Measurements from ENCODE around the gene IL36A.

Gene IL36A, protein sequence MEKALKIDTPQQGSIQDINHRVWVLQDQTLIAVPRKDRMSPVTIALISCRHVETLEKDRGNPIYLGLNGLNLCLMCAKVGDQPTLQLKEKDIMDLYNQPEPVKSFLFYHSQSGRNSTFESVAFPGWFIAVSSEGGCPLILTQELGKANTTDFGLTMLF

DNA sequence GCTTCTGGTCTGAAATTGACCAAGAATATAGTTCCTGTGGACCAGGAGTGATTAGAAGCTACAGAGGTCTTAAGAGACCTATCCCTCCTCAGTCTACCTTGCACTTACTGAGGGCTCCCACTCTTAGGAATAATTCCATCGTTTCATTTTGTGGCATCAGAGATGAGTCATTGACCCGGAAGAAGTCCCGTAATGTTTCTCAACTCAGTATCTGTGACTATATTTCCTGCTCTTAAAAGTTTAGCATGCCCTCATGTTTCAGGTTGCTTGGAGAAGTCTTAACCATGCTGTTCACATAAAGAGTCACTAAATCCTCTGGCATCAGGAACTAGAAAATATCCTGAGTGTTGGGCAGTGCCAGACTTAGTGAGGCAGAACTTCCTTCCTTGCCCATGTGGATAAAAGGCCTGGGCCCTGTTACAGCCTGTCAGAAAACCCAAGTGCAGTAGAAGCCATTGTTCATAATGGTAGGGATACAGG, at the start of gene IL36A:
TSS of gene IL36A (plus strand) at position 430 of the 480 bp plus-strand sequence. CDS start 413 bp downstream, outside the sequence.
- no peak for DNase-seq

DNA sequence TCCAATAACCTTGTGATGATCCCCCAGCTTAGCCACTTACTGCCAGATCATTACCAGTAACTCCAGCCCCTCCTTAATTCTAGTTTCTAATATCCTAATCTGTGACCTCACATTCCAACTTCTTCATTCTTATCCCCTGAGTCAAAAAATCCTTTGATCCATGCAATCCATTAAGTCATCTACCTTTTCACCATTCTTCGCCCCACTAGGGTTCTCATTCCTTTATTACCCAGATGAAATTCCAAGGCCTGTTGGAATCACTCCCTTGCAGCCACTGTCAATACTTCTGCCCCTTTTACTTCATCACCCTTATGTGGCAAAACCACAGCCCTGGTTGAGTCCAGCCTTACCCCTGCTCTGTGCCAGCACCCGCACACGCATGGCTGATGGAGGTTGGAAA, 47.7 kb upstream of the IL36A start:
- no peak for DNase-seq

DNA sequence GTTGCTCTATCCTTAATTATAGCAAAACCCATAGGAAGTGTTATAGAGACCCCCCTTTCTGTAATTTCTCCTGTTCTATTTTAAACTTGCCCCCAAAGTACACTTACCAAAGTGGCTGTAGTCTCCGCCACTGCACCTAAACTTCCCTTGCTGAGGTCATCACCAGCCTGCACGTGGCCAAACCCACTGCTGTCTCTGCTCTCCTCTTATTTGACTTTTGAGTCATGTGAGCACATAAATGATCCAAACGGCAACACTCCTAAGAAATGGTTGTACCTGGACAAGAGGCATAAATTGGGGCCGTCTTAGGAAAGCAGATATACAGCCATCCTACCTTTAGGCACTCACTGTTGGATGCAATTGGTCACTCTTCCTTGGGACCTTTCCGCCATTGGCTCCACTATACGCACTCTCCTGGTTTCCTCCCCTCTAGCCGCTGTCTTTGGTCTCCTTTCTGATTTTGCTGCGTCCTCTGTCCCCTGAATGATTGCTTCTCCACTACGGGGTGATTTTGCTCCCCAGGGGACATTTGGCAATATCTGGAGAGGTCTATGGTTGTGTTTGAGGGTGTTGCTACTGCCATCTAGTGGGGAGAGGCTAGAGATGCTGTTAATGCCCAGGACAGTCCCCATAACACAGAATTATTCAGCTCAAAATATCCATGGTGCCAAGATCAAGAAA, 46.7 kb upstream of the IL36A start:
- DNase-seq: no peak

DNA sequence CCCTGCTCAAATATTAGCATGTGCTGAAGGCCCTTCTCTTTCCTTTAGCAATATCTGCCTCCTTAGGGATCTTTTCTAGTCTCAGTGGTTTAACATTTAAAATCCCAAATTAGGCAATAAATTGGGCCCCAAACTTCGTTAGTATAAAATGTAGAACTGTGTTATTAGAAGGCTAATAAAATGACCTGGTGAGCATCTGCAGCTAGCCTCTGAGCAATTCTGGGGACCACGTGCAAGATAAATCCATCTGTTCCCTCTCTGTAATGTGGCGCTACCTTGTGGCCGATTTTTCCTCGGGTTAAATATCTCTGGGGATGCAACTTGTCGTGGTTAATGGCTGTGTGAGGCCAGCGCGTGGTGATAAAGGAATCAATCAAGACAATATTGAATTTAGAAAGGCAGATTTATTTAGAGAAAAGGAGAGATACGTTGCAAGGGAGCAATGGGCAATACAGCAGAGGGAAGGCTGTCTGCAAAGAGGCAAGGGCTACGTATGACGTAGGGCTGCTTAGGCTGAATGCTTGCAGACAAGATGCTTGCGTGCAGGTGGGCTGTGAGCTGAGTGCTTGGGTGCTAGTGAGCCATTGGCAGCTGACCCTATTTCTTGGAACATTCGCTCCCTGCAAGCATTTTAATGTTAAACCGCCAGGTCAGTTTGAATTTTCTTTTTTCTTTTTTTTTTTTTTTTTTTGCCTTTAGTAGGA, 46.0 kb upstream of the IL36A start:
- no peak for DNase-seq

DNA sequence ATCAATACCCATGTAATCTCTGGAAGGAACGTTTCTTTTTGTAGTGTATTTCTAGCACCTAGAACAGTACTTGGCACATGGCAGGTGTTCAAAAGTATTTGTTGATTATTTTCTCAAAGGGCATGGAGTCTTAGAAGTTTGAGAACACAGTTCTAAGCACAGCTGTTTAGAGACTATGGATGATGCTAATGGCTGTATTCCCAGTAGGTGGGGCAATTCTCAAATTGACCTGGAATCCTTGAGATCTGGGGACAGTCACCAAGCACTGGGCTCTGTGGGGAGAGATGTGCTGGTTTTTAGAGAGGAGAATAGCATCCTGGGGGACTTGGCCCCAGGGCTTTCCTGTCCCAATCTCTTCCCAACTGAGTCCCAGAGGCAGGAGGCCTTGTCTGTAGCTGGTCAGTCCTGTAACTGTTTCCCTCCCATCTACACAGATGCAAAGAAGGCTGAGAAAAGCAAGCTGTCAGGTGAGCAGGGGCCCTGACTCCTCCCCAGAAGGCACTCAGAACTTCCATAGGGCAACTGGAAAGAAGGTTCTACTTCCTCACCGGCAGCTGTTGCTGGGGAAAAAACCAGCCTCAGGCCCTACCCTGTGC, 44.9 kb upstream of the IL36A start:
- no peak for DNase-seq

DNA sequence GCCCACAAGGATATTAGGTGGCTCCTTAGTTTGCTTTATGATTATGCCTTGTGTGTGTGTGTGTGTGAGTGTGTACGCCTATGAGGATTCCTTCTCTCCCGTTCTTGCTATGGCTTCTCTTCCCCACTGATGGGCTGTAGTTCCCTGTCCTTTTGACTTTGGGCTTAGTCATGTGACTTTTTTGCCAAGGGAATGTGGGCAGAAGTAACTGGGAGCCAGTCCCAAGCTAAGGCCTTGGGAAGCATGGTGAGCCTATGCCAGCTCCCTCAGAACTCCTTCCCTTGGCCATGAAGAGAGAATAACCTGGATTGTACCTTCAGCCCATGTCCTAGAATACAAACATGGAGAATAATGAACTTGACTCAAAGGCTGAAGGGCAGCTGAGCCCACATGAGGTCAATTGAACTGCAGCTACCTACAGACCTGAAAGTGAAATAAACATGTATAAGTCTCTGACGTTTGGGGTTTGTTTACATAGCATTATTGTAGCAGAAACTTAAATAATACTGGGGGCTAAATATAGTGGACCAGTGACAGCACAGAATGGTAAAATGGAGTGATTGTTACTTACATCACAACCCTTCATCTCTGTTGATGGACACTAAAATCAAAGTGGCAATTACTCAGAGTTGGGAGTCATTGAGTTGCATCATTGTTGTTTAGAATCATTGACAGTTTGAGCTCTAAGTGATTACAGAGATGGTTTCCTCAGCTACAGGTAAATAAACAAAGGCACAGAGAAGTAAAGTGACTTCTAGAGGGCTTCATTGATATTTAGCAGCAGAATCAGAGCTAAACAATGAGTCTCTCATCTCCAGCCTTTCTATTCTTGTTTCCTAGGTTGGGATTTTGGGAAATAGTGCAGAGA, 42.7 kb upstream of the IL36A start:
- DNase-seq: no peak

DNA sequence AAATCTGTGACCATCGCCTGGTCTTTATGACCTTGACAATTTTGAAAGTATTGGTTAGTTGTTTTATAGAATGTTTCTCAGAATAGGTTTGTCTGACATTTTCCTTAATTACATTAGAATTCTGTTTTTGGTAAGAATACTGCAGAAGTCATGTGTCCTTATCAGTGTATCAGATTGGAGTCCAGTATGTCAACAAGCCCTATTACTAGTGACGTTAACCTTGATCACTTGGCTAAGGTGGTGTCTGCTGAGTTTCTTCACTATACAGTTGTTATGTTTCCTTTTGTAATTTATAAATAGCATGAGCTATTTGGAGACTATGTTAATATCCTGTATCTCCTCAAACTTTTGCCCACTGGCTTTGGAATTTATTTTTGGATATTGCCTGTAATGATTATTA, 38.2 kb upstream of the IL36A start:
- DNase-seq: no peak

DNA sequence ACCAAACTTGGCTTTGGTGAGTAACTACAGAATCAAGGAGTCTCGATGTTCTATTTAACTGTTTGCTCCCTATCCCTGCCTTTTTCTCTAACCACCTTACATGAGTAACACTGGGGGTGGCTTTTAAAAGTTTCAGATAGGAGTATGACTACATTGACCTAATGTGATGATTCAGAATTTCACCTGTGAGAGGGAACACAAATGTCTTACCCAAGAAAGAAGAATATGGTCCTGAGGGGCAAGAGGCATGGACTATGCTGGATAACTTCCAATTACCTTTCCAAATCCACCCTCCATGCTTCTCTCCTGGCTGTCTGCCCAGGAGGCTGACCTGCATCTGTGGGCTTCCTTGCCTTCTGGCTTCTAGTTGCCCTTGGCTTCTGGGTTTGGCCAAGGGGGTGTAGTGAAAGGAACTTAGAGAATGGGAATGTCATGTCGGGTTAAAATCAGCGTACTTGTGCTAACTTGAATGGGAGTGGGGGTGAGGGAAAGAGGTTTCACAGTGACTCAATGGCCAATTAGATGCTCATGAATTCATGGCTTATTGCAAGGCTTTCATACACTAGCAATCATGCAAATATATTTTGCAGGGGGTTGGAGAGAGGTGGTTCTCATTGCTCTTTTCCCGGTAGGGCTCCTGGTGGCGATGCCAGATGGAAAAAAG, 32.7 kb upstream of the IL36A start:
- no peak for DNase-seq

DNA sequence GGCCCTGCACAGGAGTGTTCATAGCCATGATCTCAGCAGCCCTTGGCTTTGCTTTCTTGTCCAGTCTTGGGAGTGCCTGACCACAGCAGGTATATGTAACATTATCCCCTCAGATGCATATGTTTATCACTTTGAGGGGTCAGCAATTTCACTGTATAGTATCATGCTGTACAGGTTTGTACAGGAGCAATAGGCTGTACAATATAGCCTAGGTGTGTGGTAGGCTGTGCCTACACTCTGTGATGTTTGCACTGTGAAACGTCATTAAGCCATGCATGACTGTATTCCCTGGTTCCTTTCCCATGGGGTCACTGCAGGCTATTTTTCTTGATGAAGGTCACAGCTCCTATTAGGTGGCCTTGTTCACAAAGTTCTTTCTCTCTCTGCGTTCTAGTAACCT, 32.1 kb upstream of the IL36A start:
- no peak for DNase-seq

DNA sequence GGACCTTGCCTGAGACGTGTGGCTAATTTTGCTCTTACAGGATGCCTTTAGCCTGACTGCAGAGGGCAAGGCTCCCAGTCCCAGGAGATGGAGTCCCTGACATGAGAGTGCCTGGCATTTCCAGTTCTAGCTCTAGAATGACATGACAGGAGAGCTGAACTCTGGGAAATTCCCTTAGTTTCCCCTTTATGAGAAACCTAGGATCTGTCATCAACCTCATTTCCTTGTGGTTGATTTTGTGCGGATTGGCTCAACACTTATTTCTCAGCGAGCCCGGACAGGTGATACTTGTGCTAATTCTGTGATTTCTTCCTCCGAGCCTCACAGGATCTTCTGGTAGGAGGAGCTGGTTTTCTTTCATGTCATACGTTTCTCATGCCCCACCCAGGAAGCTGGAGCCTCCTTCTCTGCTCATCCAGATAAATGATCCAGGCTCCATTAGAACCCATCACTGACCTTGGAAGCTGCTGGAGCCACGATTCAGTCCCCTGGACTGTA, 27.7 kb upstream of the IL36A start, which contains the start of gene IL36G:
TSS of gene IL36G (plus strand) at position 448 of the 498 bp plus-strand sequence. CDS start 633 bp downstream, outside the sequence.
- no peak for DNase-seq

DNA sequence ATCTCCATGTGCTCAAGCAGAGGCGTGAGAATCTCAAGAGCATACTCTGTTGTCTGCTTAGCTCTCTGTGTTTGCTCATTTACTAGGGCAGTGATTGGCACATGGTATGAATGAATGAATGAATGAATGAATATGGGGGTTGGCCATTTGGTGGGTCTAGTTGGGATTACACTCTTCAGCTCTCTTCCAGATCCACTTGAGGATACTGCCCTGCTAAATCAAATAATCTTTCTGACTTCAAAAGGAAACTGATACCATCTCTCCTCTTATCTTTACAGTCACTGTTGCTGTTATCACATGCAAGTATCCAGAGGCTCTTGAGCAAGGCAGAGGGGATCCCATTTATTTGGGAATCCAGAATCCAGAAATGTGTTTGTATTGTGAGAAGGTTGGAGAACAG, 25.5 kb upstream of the IL36A start:
- no peak for DNase-seq

DNA sequence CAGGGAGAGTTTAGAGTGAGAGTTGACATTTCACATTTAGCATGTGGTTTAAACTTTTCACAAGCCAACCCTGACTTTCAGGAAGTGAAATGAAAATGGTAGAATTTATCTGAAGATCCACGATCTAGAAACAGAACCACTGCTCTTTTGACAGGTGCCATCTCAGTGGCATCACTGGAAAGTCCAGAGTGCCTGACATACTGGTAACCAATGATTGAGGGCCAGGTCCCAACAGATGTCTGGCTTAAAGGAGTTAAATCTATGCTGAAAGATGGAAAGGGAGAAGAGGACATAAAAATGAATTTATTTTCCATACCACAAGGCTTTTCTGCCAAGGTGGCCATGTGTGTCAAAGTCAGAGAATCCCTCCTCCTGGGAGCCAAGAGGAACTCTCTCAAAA, 24.7 kb upstream of the IL36A start:
- no peak for DNase-seq

DNA sequence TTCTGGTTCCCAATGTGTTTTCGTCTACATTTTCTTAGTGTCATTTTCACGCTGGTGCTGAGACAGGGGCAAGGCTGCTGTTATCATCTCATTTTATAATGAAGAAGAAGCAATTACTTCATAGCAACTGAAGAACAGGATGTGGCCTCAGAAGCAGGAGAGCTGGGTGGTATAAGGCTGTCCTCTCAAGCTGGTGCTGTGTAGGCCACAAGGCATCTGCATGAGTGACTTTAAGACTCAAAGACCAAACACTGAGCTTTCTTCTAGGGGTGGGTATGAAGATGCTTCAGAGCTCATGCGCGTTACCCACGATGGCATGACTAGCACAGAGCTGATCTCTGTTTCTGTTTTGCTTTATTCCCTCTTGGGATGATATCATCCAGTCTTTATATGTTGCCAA, 20.2 kb upstream of the IL36A start:
- DNase-seq: no peak

DNA sequence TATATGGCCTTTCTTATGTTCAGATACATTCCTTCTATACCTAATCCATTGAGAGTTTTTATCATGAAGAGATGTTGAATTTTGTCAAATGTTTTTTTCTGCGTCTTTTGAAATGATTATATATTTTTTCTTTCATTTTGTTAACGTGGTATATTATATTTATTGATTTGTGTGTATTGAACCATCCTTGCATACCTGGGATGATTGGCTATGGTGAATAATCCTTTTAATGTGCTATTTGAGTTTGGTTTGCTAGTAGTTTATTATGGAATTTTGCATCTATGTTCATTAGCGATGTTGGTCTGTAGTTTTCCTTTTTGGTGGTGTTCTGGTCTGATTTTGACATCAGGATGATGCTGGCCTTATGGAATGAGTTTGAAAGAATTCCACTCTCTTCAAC, 15.6 kb upstream of the IL36A start:
- no peak for DNase-seq

DNA sequence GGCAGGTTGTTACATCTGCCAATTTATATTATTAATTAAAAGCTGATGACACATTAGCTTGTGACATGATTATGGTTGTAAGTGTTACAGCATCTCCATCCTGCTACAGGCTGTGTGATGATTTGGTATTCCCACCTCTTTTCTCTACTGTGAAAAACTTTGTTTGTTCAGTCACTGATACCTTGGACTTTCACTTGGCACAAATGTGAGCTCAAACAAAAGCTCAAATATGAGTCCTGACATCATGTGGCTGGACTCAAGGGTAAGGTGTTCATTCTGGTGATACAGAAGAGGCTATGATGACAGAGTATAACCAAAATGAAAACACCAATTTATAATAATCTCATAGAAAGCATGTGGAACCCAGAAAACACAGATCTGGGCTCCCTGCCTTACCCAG, 11.4 kb upstream of the IL36A start:
- DNase-seq: no peak

DNA sequence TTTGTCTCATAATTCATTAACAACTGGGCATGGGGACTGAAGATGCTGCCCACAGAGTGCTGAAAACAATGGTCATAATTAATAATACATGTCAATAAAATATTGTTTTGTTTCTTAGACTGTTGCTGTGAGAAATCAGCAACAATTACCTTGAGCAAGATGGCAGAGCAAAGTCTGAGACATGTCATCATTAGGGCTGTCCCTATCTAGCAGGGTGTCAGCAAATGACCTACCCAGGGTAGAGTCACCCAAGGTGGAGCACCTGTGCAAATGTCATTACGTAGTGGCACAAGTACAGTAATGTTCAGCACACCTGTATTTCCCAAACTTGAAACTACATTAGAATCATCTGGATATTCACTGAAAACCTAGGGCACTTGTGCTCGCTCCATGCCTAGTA, 10.6 kb upstream of the IL36A start:
- no peak for DNase-seq

DNA sequence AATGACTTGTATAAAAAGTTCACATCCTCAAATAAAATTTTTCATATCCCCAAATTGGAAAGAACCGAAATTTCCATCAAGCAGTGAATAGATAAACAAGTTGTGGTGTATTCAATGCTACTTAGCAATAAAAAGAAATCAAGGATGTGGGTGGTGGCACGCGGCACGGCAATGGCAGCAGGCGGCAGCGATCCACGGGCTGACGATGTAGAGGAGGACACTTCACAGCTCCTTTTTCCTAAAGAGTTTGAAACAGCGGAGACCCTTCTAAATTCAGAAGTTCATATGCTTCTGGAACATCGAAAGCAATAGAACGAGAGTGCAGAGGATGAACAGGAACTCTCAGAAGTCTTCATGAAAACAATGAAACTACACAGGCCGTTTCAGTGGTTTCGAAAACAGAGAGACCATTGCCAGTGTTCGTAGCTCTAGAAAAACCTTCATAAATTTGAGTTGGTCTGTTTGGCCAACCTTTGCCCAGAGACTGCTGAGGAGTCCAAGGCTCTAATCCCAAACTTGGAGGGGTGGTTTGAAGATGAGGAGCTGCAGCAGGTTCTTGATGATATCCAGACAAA, 9.8 kb upstream of the IL36A start:
- DNase-seq: no peak

DNA sequence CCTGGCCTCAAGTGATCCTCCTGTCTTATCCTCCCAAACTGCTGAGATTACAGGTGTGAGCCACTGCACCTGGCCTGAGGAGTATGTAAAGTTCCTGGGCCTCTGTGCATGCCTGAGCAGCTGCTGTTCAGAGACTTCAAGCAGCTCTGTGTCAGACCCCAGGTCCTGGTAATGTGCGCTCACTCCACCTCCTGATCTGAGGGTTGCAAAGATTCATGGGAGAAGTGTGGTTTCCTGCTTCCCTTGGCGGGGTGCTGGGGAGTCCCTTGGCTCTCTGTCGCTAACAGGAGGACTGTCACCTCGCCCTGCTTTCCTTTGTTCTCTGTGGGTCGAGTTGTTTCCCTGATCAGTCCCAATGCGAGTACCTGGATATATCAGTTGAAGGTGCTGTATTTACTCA, 8.6 kb upstream of the IL36A start:
- peak; percentile 58 for DNase-seq

DNA sequence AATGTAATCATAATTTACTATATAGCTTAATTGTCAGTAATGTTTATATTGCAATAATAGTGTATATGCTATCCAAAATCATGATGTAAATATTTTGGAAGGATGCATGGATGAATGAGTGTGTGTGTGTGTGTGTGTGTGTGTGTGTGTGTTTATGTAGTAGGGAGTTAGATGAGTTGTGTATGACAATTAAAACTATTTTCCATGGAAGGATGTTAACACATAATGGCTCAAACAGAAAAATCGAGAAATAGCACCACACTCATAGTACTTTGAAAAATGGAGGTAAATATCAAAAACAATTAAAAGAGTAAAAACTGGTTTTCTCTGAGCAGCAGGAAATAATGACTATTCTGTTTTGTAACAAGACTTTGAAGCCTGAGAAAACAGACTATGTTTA, 8.1 kb upstream of the IL36A start:
- no peak for DNase-seq

DNA sequence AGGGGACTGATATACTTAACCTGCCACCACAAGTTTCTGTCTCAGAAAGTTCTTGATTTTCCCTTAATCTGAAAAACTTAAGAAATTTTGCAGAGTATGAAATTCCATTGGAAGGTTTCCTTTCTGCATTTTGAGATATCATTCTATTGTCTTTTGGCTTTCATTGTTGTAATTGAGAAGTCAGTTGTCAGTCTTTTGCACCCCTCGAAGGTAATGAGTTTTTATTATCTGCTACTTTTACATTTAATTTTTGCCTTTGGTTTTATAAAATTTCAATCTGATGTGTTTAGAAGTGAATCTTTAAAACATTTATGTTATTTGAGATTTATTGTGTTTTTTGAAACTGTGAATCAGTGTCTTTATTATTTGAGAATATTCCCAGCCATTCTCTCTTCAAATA, 4.8 kb upstream of the IL36A start:
- DNase-seq: no peak

DNA sequence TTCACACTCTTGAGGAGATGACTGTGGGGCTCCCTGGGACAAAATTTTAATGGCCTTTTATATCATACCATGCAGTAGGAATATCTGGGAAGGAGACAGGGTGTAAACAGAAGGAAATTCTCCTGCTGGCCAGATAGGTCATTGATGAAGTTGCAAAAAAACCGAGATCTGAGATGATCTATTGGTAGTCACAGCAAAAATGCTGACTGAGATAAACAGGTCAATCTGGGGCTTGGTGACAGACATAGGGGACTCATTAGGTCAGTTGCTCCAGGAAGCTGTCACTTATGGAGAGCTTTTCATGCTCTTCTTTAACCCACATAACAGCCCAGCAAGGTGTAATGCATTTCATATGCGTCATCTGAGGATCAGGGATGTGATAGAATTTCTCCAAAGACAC, 2.6 kb upstream of the IL36A start:
- DNase-seq: no peak

DNA sequence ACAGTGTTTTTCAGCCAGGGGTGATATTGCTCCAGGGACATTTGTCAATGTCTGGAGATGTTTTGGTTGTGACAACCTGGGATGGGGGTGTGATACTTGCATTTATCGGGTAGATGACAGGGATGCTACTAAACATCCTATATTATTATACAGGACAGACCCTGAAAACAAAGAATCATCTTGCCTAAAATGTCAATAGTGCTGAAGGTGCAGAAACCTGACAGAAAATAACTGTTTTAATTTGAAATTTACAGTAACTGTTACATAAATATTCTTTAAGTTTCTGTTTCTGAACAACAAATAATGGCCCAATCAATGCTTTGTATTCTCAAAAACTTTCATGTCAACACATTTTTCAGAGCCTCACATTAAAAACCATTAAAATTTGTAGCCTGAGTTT, 2.0 kb downstream of the IL36A start:
- no peak for DNase-seq
